Neural progenitor cell (in vitro differentiated cells): ENCODE measurements around the gene CSTA.

Source experiments
- CTCF ChIP-seq: fragments of 200-600 bp; sonication (generic); IDR thresholded peaks from 2 replicates; pipeline ENCODE4 v1.5.1; 2017; ENCODE audit warnings: antibody characterized with exemption, mild to moderate bottlenecking
- EZH2 ChIP-seq: fragments of 200-600 bp; sonication (generic); IDR thresholded peaks from 2 replicates; pipeline ENCODE4 v1.6.1; 2017; ENCODE audit warnings: antibody characterized with exemption, mild to moderate bottlenecking, moderate library complexity
- EZH2phosphoT487 ChIP-seq: fragments of 200-600 bp; sonication (generic); IDR thresholded peaks from 2 replicates; pipeline ENCODE4 v1.6.1; 2017; ENCODE audit warnings: antibody characterized with exemption

- no peak for TF ChIP-seq CTCF
- no peak for TF ChIP-seq EZH2
- TF ChIP-seq EZH2phosphoT487 = no peak
These were observed 8.7 kb upstream of the CSTA start for GRCh38 chr3:122316368-122316767.
